ENCODE measurements around the gene CMTM6.

- TF ChIP-seq EZH2 (IDR thresholded peaks at IDR 0.05) = no peak
- no peak for TF ChIP-seq CTCF (IDR thresholded peaks at IDR 0.05)
Measured at GRCh38 chr3:32495085-32495484, 7.6 kb downstream of the CMTM6 start.
